Retinal pigment epithelial cell (primary cell): ENCODE measurements around the gene ALDH1A1.

ENCODE experiments used
- DNase-seq: peaks from one replicate; pipeline ENCODE4 v3.0.0-alpha.2; 2010; ENCODE audit warnings: low read depth
- H3K4me3 ChIP-seq: 2 replicates; pipeline ENCODE4 v1.5.1; 2011; ENCODE audit warnings: mild to moderate bottlenecking, low read length, control low read depth, moderate library complexity
- CTCF ChIP-seq: conservative IDR thresholded peaks from 2 replicates; pipeline ENCODE4 v1.5.1; 2011; ENCODE audit warnings: low read depth, low read length, control low read depth, inconsistent platforms

ALDH1A1 gene

GRCh38 chr9:72980183-72980582 is 27.3 kb upstream of the ALDH1A1 start:
- H3K4me3 ChIP-seq = no peak overlapping the region
- no peak for DNase-seq
- TF ChIP-seq CTCF = no peak

- no peak for DNase-seq
- TF ChIP-seq CTCF = no peak
- no peak overlapping the region for H3K4me3 ChIP-seq
Measured at GRCh38 chr9:72979405-72980100, 26.7 kb upstream of the ALDH1A1 start.

- no peak overlapping the region for H3K4me3 ChIP-seq
- TF ChIP-seq CTCF = no peak
- peak; percentile 25 for DNase-seq
Measured at GRCh38 chr9:72978744-72979143, 25.9 kb upstream of the ALDH1A1 start.

- no peak overlapping the region for H3K4me3 ChIP-seq
- DNase-seq = no peak
- no peak for TF ChIP-seq CTCF
Measured at GRCh38 chr9:72977670-72978069, 24.8 kb upstream of the ALDH1A1 start.

GRCh38 chr9:72974501-72974900 is 21.6 kb upstream of the ALDH1A1 start:
- H3K4me3 ChIP-seq = no peak overlapping the region
- no peak for DNase-seq
- no peak for TF ChIP-seq CTCF

- H3K4me3 ChIP-seq = no peak overlapping the region
- no peak for TF ChIP-seq CTCF
- DNase-seq = no peak
Measured at GRCh38 chr9:72972636-72973035, 19.8 kb upstream of the ALDH1A1 start.

GRCh38 chr9:72971411-72971810 is 18.6 kb upstream of the ALDH1A1 start:
- no peak for TF ChIP-seq CTCF
- DNase-seq = no peak
- H3K4me3 ChIP-seq = no peak overlapping the region
